ENCODE results near the gene GRK2.
"Not testable (repeated sequence)": the region's sequence is repeated elsewhere in the genome, so short reads cannot be mapped to it uniquely, and the experiment has no call there.

GRK2 gene

GRCh38 chr11:67314218-67314617 lies 47.9 kb downstream of the GRK2 start:
- TF ChIP-seq HDGF (IDR thresholded peaks at IDR 0.05; ENCODE audit: borderline replicate concordance) = no peak
- TF ChIP-seq BHLHE40 (IDR thresholded peaks at IDR 0.05; ENCODE audit: borderline replicate concordance) = no peak
- TF ChIP-seq ZNF384 (IDR thresholded peaks at IDR 0.05) = no peak
- no peak for TF ChIP-seq FOXM1 (IDR thresholded peaks at IDR 0.05; ENCODE audit: borderline replicate concordance)
- CTCF ChIA-PET = interaction anchor here (1.5 kb wide), 1 partner anchor 52 kb away, joined by 6 read pairs; no protein-coding TSS in a partner anchor
- DNase-seq (ENCODE audit: extremely low spot score) = no peak
- POLR2A ChIA-PET = interaction anchor here (0.9 kb wide), 1 partner anchor 11 kb away, joined by 3 read pairs; the partner anchor contains the start of gene SSH3

GRCh38 chr11:67315325-67315909 lies 49.1 kb downstream of the GRK2 start:
- TF ChIP-seq FOXM1 (IDR thresholded peaks at IDR 0.05; ENCODE audit: borderline replicate concordance) (no peak), HDGF (IDR thresholded peaks at IDR 0.05; ENCODE audit: borderline replicate concordance) (no peak), FOXA1 (IDR thresholded peaks at IDR 0.05) (no peak), TARDBP (IDR thresholded peaks at IDR 0.05) (no peak), CTBP1 (IDR thresholded peaks at IDR 0.05; ENCODE audit: borderline replicate concordance) (no peak), SP1 (IDR thresholded peaks at IDR 0.05) (no peak), LEF1 (IDR thresholded peaks at IDR 0.05; ENCODE audit: borderline replicate concordance) (no peak), NFRKB (IDR thresholded peaks at IDR 0.05) (no peak), BHLHE40 (IDR thresholded peaks at IDR 0.05; ENCODE audit: borderline replicate concordance) (no peak)
- POLR2A ChIA-PET = interaction anchor here (1.2 kb wide), 1 partner anchor 27 kb away, joined by 4 read pairs; the partner anchor contains the start of gene ANKRD13D
- DNase-seq (ENCODE audit: extremely low spot score) = peak; percentile 2
- CTCF ChIA-PET = interaction anchor here (1.5 kb wide), 2 partner anchors 10 to 54 kb away, joined by 3 to 6 read pairs; no protein-coding TSS in a partner anchor

- TF ChIP-seq FOXM1 (IDR thresholded peaks at IDR 0.05; ENCODE audit: borderline replicate concordance) = no peak
- no peak for TF ChIP-seq HDGF (IDR thresholded peaks at IDR 0.05; ENCODE audit: borderline replicate concordance)
- TF ChIP-seq ELF4 (IDR thresholded peaks at IDR 0.05) = no peak
- TF ChIP-seq SUZ12 (IDR thresholded peaks at IDR 0.05) = no peak
- DNase-seq (ENCODE audit: extremely low spot score) = no peak
- CTCF ChIA-PET = interaction anchor here (0.6 to 3.5 kb wide), 10 partner anchors 10 to 236 kb away, joined by 3 to 22 read pairs (median 6); partner anchors contain the start of genes PPP1CA and SSH3
- POLR2A ChIA-PET = interaction anchor here (0.8 to 4.0 kb wide), 18 partner anchors 13 to 969 kb away, joined by 3 to 28 read pairs (median 4); partner anchors contain the start of genes ANKRD13D, B4GAT1, GRK2 and POLD4
Measured at GRCh38 chr11:67316882-67317204, 50.6 kb downstream of the GRK2 start.

- ChIA-PET POLR2A (interaction anchor here (0.6 to 4.0 kb wide), 22 partner anchors 9 to 970 kb away, joined by 3 to 28 read pairs (median 4); partner anchors contain the start of genes ANKRD13D, B4GAT1, GRK2 and POLD4), CTCF (interaction anchor here (0.5 to 3.5 kb wide), 13 partner anchors 10 to 236 kb away, joined by 3 to 22 read pairs (median 4); partner anchors contain the start of genes ANKRD13D, PPP1CA and SSH3)
- DNase-seq (ENCODE audit: extremely low spot score) = peak; percentile 98
- TF ChIP-seq FOXK2 (IDR thresholded peaks at IDR 0.05) (no peak), PKNOX1 (IDR thresholded peaks at IDR 0.05) (no peak), ARNT (IDR thresholded peaks at IDR 0.05) (no peak), BHLHE40 (IDR thresholded peaks at IDR 0.05; ENCODE audit: borderline replicate concordance) (no peak), SUZ12 (IDR thresholded peaks at IDR 0.05) (no peak), SP1 (IDR thresholded peaks at IDR 0.05) (no peak), ELF4 (IDR thresholded peaks at IDR 0.05) (peak; percentile 83; the same call in 1 of the 2 replicates), HDGF (IDR thresholded peaks at IDR 0.05; ENCODE audit: borderline replicate concordance) (no peak), L3MBTL2 (conservative IDR thresholded peaks at IDR 0.05) (peak; percentile 71), ZNF384 (IDR thresholded peaks at IDR 0.05) (no peak), CTBP1 (IDR thresholded peaks at IDR 0.05; ENCODE audit: borderline replicate concordance) (no peak), FOXA1 (IDR thresholded peaks at IDR 0.05) (no peak), FOXM1 (IDR thresholded peaks at IDR 0.05; ENCODE audit: borderline replicate concordance) (no peak), LEF1 (IDR thresholded peaks at IDR 0.05; ENCODE audit: borderline replicate concordance) (no peak), NFRKB (IDR thresholded peaks at IDR 0.05) (no peak), TARDBP (IDR thresholded peaks at IDR 0.05) (no peak)
Measured at GRCh38 chr11:67317205-67317887, 51.1 kb downstream of the GRK2 start.

- TF ChIP-seq BHLHE40 (IDR thresholded peaks at IDR 0.05; ENCODE audit: borderline replicate concordance) (no peak), L3MBTL2 (conservative IDR thresholded peaks at IDR 0.05) (peak; percentile 66)
- POLR2A ChIA-PET = interaction anchor here (0.6 to 4.0 kb wide), 20 partner anchors 10 to 970 kb away, joined by 3 to 28 read pairs (median 6); partner anchors contain the start of genes ANKRD13D, B4GAT1, GRK2 and POLD4
- CTCF ChIA-PET = interaction anchor here (0.5 to 3.5 kb wide), 11 partner anchors 11 to 237 kb away, joined by 3 to 22 read pairs (median 5); partner anchors contain the start of genes ANKRD13D, PPP1CA and SSH3
- no peak for DNase-seq (ENCODE audit: extremely low spot score)
Measured at GRCh38 chr11:67317888-67318555, 51.7 kb downstream of the GRK2 start.

- DNase-seq (ENCODE audit: extremely low spot score) = not testable (repeated sequence)
- ChIA-PET POLR2A (interaction anchor here (4.0 kb wide), 1 partner anchor 30 kb away, joined by 23 read pairs; the partner anchor contains the start of gene ANKRD13D), CTCF (interaction anchor here (1.6 to 3.5 kb wide), 2 partner anchors 27 to 56 kb away, joined by 4 to 22 read pairs; no protein-coding TSS in a partner anchor)
Measured at GRCh38 chr11:67318876-67319275, 52.6 kb downstream of the GRK2 start.

- no peak for DNase-seq (ENCODE audit: extremely low spot score)
- TF ChIP-seq TARDBP (IDR thresholded peaks at IDR 0.05) (no peak), SUZ12 (IDR thresholded peaks at IDR 0.05) (no peak), PKNOX1 (IDR thresholded peaks at IDR 0.05) (no peak), CTBP1 (IDR thresholded peaks at IDR 0.05; ENCODE audit: borderline replicate concordance) (no peak)
- ChIA-PET CTCF (interaction anchor here (0.6 to 1.6 kb wide), 4 partner anchors 25 to 247 kb away, joined by 3 to 5 read pairs (median 4); no protein-coding TSS in a partner anchor), POLR2A (interaction anchor here (4.0 kb wide), 1 partner anchor 31 kb away, joined by 23 read pairs; the partner anchor contains the start of gene ANKRD13D)
Measured at GRCh38 chr11:67320011-67320410, 53.7 kb downstream of the GRK2 start.

All from HEK293T (cell line).